GM13976 (cell line): ENCODE results near the gene ESRRB.

Experiments
- DNase-seq: peaks from one replicate; pipeline ENCODE4 v3.0.0; 2012; ENCODE audit warnings: low spot score
- CTCF ChIP-seq: IDR thresholded peaks from 2 replicates; pipeline ENCODE4 v1.5.1; 2012; ENCODE audit warnings: borderline replicate concordance, mild to moderate bottlenecking; ENCODE audit not compliant: insufficient read depth; ENCODE audit errors: extremely low read depth, missing control alignments, control extremely low read depth
- in situ Hi-C: fragments of 300-500 bp; cut with MboI; formaldehyde crosslinking; loops from one replicate; pipeline ENCODE4 v1.12.0; 2022; ENCODE audit warnings: low sequenced_read_pairs, mixed read lengths, inconsistent platforms; ENCODE audit not compliant: unreplicated experiment

The ESRRB gene

GRCh38 chr14:76509311-76509710, 133.4 kb downstream of the ESRRB start:
- no peak for DNase-seq
- TF ChIP-seq CTCF, result no peak
- in situ Hi-C loops, result no loop called here

DNA sequence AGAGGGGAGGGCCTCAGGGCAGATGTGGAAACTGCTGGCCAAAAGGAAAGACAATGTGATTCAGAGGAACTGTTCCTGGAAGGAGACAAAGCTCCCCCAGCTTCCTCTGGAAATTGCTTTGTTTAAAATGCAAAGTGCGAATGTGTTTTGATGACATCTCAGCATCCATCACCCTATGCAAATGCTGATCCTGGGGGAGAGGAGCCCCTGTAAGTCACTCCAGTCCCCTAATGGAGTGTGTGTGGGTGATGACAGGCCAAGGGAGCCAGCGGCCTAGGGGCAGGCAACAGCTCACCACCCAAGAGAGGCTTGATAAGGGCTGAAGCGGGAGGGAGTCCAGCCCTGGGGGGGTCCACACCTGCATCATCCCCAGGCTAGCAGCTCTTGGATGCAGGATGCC, 134.2 kb downstream of the ESRRB start:
- no peak for DNase-seq
- in situ Hi-C loops, result no loop called here
- no peak for TF ChIP-seq CTCF

DNA sequence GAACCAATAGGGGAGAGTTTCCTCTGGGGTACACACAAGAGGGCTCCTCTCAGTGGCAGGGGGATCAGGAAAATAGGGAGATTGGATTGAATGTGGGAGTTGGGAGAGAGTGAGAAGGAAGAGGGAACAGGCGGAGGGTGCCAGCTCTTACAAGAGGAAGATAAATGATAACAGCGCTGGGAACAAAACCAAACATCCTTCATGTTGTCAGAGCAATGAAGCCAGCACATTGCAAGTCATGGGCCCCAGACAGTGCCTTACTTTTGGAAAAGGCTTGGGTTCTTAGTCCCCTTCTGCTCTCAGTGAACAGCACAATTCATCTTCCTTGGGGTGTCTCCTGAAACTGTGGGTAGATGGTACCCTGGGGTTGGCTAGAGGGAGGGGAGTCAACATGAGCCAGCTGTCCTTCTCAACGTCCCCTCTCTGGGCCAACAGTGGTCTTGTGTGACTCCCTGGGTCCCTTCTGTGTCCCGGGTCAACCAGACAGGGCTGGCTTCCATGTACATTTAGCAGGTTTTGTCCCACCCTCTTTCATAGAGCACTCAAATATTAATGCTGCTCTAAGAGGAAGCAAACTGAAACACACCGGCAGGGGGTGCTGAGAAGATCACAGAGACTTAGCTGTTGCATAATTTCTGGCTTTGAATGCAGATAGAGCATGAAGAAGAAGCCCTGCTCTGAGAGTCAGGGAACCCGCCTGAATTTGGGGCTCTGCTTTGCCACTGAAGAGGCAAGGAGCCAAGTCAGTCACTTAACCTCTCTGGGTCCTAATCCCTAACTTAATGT, 138.5 kb downstream of the ESRRB start:
- TF ChIP-seq CTCF, result no peak
- DNase-seq, result no peak
- in situ Hi-C loops, result no loop called here

DNA sequence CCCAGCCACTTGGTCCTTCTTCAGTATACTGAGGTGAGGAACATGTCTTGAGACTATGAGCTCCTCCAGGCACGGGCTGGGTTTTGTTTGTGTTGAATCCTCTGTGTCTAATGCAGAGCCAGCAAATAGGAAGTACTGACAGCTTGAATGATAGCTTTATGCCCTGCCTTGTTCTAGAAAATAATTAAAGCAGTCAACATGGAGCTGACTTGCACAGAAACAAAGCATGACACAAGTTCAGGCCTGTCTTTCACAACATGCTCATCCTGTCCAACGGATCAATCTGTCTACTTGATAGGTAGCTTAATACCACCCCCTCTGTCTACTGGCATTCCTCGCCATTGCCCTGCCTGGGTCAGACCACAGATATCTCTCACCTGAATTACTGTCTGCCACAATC, 140.9 kb downstream of the ESRRB start:
- no peak for TF ChIP-seq CTCF
- DNase-seq, result no peak
- in situ Hi-C loops, result no loop called here

GRCh38 chr14:76518366-76518765, 142.4 kb downstream of the ESRRB start:
- TF ChIP-seq CTCF, result no peak
- no peak for DNase-seq
- in situ Hi-C loops, result no loop called here

DNA sequence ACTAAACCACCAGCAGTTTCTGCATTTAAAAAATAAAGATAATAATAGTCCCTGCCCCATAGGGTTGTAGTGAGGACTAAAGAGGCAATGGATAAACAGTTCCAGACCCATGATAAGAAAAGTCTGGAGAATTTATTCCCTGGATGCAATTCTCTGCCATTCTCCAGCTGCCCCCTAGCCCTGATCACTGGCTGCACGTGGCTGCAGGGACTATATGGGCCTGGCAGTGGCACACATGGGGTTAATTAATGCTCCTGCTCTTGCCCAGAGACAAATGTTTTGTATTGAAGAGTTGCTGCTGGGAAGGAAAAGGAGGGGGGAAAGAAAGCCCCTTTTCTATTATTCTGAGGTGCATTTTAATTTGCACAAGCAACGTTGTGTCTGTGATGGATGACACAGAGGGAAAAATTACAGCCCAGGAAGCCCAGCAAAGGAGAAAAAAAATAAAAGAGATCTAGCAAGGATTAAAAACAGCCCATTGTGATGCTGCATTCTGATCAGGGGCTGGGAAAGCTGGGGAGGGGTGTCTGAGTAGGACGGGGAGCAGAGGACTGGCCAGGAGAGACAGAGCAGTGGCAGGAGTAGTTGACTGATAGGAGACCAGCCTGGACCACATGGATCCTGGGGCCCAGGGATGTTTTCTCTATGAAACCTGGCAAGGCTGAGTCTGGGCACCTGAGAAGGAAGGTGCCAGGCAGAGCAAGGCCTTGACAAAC, 149.3 kb downstream of the ESRRB start:
- in situ Hi-C loops, result no loop called here
- DNase-seq, result no peak
- TF ChIP-seq CTCF, result no peak

DNA sequence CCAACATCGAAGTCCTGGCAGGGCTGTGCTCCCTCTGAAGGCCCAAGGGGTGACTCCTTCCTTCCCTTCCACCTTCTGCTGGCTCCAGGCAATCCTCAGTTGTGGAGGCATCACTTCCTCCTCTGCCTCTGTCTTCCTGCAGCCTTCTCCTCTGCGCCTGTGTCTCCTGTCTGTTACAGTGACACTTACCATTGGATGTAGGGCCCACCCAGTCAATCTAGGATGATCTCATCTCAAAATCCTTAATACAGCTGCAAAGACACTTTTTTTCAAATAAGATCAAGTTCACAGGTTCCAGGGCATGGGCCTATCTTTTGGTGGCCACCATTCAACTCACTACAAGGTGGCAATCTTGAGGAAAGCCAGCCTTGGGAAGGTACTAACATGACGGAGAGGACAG, 155.1 kb downstream of the ESRRB start:
- DNase-seq, result no peak
- no peak for TF ChIP-seq CTCF

More for the DNA sequence above, 155.1 kb downstream of the ESRRB start:
- in situ Hi-C loops, result no loop called here
